ENCODE measurements around the gene LIMCH1. TPM values are rescaled to one million over a fixed set of nuclear protein-coding genes. Genes with fewer than 3 reads are reported as not detected.

Gene LIMCH1
- total RNA-seq, 1 experiment from 2014 or later = 3.3 TPM

- Mint-ChIP-seq H3K9me3 (no peaks in the 10 kb centered on the region), H3K4me1 (peaks cover 5 to 12% of the 10 kb centered on the region in 2 experiments), H3K27ac (no peak overlapping the region), H3K27me3 (ENCODE audit: low read depth) (peaks cover 2% of the 10 kb centered on the region; the same call in 1 of the 2 replicates), H3K4me3 (no peak overlapping the region), H3K36me3 (ENCODE audit: insufficient read depth in 1 of 3, low read depth in 3 of 3) (no peaks in the 10 kb centered on the region)
- Histone ChIP-seq H3K56ac (ENCODE audit: insufficient read length, low read depth, low read length) (no peak overlapping the region), H4K91ac (ENCODE audit: insufficient read length, low read depth, low read length) (no peak overlapping the region), H3K23me2 (ENCODE audit: insufficient read length, low read depth, low read length, poor library complexity, severe bottlenecking) (no peaks in the 10 kb centered on the region), H3K4me2 (ENCODE audit: insufficient read depth, insufficient read length, low read length) (no peak overlapping the region), H2BK12ac (ENCODE audit: insufficient read length, low read depth, low read length) (no peak overlapping the region), H2AK5ac (ENCODE audit: insufficient read length, low read length) (no peak overlapping the region), H3T11ph (ENCODE audit: low read length) (no peak overlapping the region), H2BK20ac (ENCODE audit: low read depth, low read length, poor library complexity, severe bottlenecking) (no peak overlapping the region), H3K23ac (ENCODE audit: insufficient read length, low read depth, low read length) (no peak overlapping the region), H3K14ac (ENCODE audit: insufficient read depth, low read length) (no peak overlapping the region), H4K20me1 (ENCODE audit: control insufficient read depth, insufficient read depth, insufficient read length) (no peaks in the 10 kb centered on the region), H2BK5ac (ENCODE audit: insufficient read length, low read length) (no peak overlapping the region), H3K79me2 (ENCODE audit: insufficient read depth, low read length) (no peaks in the 10 kb centered on the region), H3K9me3 (ENCODE audit: control insufficient read depth, low read depth, low read length) (no peaks in the 10 kb centered on the region), H4K5ac (ENCODE audit: insufficient read length, low read depth, low read length) (no peak overlapping the region), H3K9ac (ENCODE audit: extremely low read depth, insufficient read length, low read length) (no peak overlapping the region), H3K18ac (ENCODE audit: insufficient read length, low read depth, low read length) (no peak overlapping the region), H2AFZ (ENCODE audit: low read length) (no peak overlapping the region), H2BK15ac (ENCODE audit: low read depth, low read length) (no peak overlapping the region), H3K27me3 (ENCODE audit: insufficient read depth, low read length) (no peaks in the 10 kb centered on the region), H3K4me1 (ENCODE audit: insufficient read depth, low read length) (no peaks in the 10 kb centered on the region; the same call in 1 of the 2 replicates), H3K79me1 (ENCODE audit: insufficient read depth, low read depth, low read length, poor library complexity, severe bottlenecking) (no peaks in the 10 kb centered on the region), H3K27ac (ENCODE audit: insufficient read length, low read depth, low read length) (no peak overlapping the region), H4K8ac (replicated peaks; ENCODE audit: insufficient read length, low read depth, low read length) (no peak overlapping the region), H3K4ac (ENCODE audit: low read depth, low read length) (no peak overlapping the region), H2BK120ac (ENCODE audit: low read depth, low read length, poor library complexity, severe bottlenecking) (no peak overlapping the region)
- TF ChIP-seq CTCF (conservative IDR thresholded peaks at IDR 0.05) = no peak
- DNase-seq = no peak
- no CpG with 5 or more reads among the region's 6 CpGs for WGBS (ENCODE audit: extremely low coverage, insufficient read length, low lambda C conversion rate)
Observed at GRCh38 chr4:41535911-41536371, 2.0 kb upstream of the LIMCH1 start.
